HepG2 (cell line): Measurements from ENCODE around the gene GINS2. TPM values are rescaled to one million over a fixed set of nuclear protein-coding genes. Genes with fewer than 3 reads are reported as not detected.

ENCODE experiments used
- ATAC-seq: fragments of 200-7000 bp; cut with Tn5 transposase; 3 replicates; pipeline ENCODE4 v1.9.1; 2020; ENCODE audit warnings: mild to moderate bottlenecking, moderate library complexity
- BruUV-seq: library from RNA; stranded (reverse); fragments of 400-500 nt; replicated peaks from 2 replicates; lab custom pipeline; 2021; lab: Mats Ljungman, UMichigan
- CTCF ChIA-PET: fragments of 300-600 bp; formaldehyde crosslinking; extraction: SDS; loops from one replicate; lab custom pipeline; 2021; ENCODE audit warnings: low total read pairs, inconsistent platforms, low intra/inter-chr PET ratio; lab: Yijun Ruan, JAX
- POLR2A ChIA-PET: fragments of 350-600 bp; sonication (Branson Sonifier 250); formaldehyde crosslinking; loops from one replicate; lab custom pipeline; 2020; ENCODE audit warnings: antibody characterized with exemption, inconsistent platforms; lab: Yijun Ruan, JAX
- DNase-seq: peaks from one replicate; pipeline ENCODE4 v3.0.0-alpha.2; 2015; ENCODE audit warnings: low spot score
- FAIRE-seq: peaks from 3 replicates; lab custom pipeline; 2011; peaks lifted over from hg19 to GRCh38; lab: Jason Lieb, UNC
- H2AFZ ChIP-seq: one replicate; pipeline ENCODE4 v1.6.1; 2011; ENCODE audit warnings: low read length, inconsistent platforms
- H3K27ac ChIP-seq: fragments of 300-600 bp; 3 replicates; pipeline ENCODE4 v1.8.0; 2011; ENCODE audit warnings: mixed run types, mild to moderate bottlenecking, mixed read lengths, low read length, inconsistent platforms; ENCODE audit not compliant: insufficient read depth; ENCODE audit errors: extremely low read length
- H3K27me3 ChIP-seq, 2 experiments: fragments of 200-600 bp in 1 of 2; 2 replicates in 1 of 2; 3 replicates in 1 of 2; pipeline versions ENCODE4 v1.6.0 to v1.8.0; 2011; ENCODE audit warnings: low read length in 2 of 2, mild to moderate bottlenecking in 2 of 2, moderate library complexity in 2 of 2, inconsistent platforms in 1 of 2; ENCODE audit not compliant: insufficient read depth in 2 of 2, control insufficient read depth in 1 of 2
- H3K36me3 ChIP-seq, 2 experiments: fragments of 200-600 bp in 1 of 2; replicated peaks in 1 of 2; 2 replicates in 1 of 2; 3 replicates in 1 of 2; pipeline versions ENCODE4 v1.5.1 to v1.8.0; 2011; ENCODE audit warnings: low read length in 2 of 2, inconsistent platforms in 1 of 2; ENCODE audit not compliant: insufficient read depth in 2 of 2, control insufficient read depth in 1 of 2
- H3K4me1 ChIP-seq: 2 replicates; pipeline ENCODE4 v1.5.1; 2012; ENCODE audit warnings: low read length, inconsistent platforms; ENCODE audit not compliant: insufficient read depth
- H3K4me2 ChIP-seq: 2 replicates; pipeline ENCODE4 v1.6.0; 2011; ENCODE audit warnings: low read depth, low read length, inconsistent platforms
- H3K4me3 ChIP-seq, 3 experiments: fragments of 200-600 bp in 1 of 3; sonication (generic), shearing (Covaris generic) in 1 of 3; replicated peaks in 1 of 3; 2 replicates each; pipeline ENCODE4 v1.5.1; 2011 to 2016; ENCODE audit warnings: low read length in 3 of 3, inconsistent platforms in 2 of 3, low read depth in 2 of 3, mild to moderate bottlenecking in 2 of 3, control low read depth in 1 of 3, mixed read lengths in 1 of 3; ENCODE audit not compliant: insufficient read depth in 1 of 3
- H3K79me2 ChIP-seq: one replicate; pipeline ENCODE4 v1.6.1; 2011; ENCODE audit warnings: low read length, inconsistent platforms; ENCODE audit not compliant: insufficient read depth
- H3K9ac ChIP-seq: 2 replicates; pipeline ENCODE4 v1.6.0; 2011; ENCODE audit warnings: mild to moderate bottlenecking, low read depth, low read length, inconsistent platforms; ENCODE audit not compliant: insufficient read depth
- H3K9me3 ChIP-seq: 2 replicates; pipeline ENCODE4 v1.5.1; 2012; ENCODE audit warnings: mild to moderate bottlenecking, low read length
- H4K20me1 ChIP-seq: 2 replicates; pipeline ENCODE4 v1.6.0; 2011; ENCODE audit warnings: inconsistent platforms, mild to moderate bottlenecking, low read length, moderate library complexity; ENCODE audit not compliant: insufficient read depth
- AGO2 ChIP-seq: fragments of 200-400 bp; formaldehyde crosslinking; optimal IDR thresholded peaks from 2 replicates; pipeline ENCODE3; 2017; ENCODE audit warnings: mild to moderate bottlenecking, low read depth, low read length, moderate library complexity
- AKAP8 ChIP-seq: sonication (generic); formaldehyde crosslinking; IDR thresholded peaks from 2 replicates; pipeline ENCODE4 v1.5.1; 2020; ENCODE audit warnings: mild to moderate bottlenecking, missing genetic modification reagents
- HMGA1 ChIP-seq: sonication (generic); formaldehyde crosslinking; conservative IDR thresholded peaks from 2 replicates; pipeline ENCODE4 v1.4.0; 2020; ENCODE audit warnings: missing genetic modification reagents
- PRDM4 ChIP-seq: sonication (generic); formaldehyde crosslinking; IDR thresholded peaks from 2 replicates; pipeline ENCODE4 v1.9.0; 2021; ENCODE audit warnings: missing genetic modification reagents, borderline replicate concordance
- PRPF4 ChIP-seq: fragments of 200-400 bp; formaldehyde crosslinking; IDR thresholded peaks from 2 replicates; pipeline ENCODE4 v1.6.1; 2016; ENCODE audit warnings: low read length, low read depth; ENCODE audit not compliant: poor library complexity, severe bottlenecking
- ZNF317 ChIP-seq: sonication (generic); formaldehyde crosslinking; IDR thresholded peaks from 2 replicates; pipeline ENCODE4 v1.5.0; 2020; ENCODE audit warnings: mild to moderate bottlenecking, missing genetic modification reagents
- WGBS: methylation state at CpG from one replicate; pipeline ENCODE4 v1.1.6; 2017; ENCODE audit warnings: low lambda C conversion rate; 5-methylcytosine and 5-hydroxymethylcytosine counted together
- in situ Hi-C: cut with HindIII; loops from 2 replicates; pipeline ENCODE4 v1.10.0; 2017; ENCODE audit warnings: low pct_unique_long_range_greater_than_20kb; ENCODE audit not compliant: extremely low pct_ligation_motif_present
- intact Hi-C: fragments of 100-400 bp; cut with micrococcal nuclease; formaldehyde crosslinking; loops from one replicate; pipeline ENCODE4 v1.10.0; 2022; ENCODE audit not compliant: unreplicated experiment
- polyA plus RNA-seq, 8 experiments: library from polyadenylated mRNA; depleted of rRNA in 3 of 8; stranded (reverse) in 7 of 8; unstranded in 1 of 8; fragments of >200 nt; fragmentation: Illumina TruSeq in 4 of 8; extraction: Trizol in 4 of 8; gene quantifications; 2 replicates each; pipeline versions ENCODE4 v1.2.1 to v1.2.3, GENCODE V29; 2011 to 2016; ENCODE audit warnings: low read depth in 4 of 8, missing spikeins in 1 of 8, mixed read lengths in 1 of 8; ENCODE audit not compliant: insufficient read depth in 1 of 8
- total RNA-seq, 5 experiments: library from RNA; depleted of rRNA; stranded (reverse); fragments of >200 nt; fragmentation: Illumina TruSeq; extraction: Trizol; gene quantifications; 2 replicates each; pipeline ENCODE4 v1.2.3, GENCODE V29; 2016; ENCODE audit warnings: low read depth in 1 of 5

Gene GINS2
- total and polyA plus RNA-seq, 2 of the 13 experiments (the other 11 are each of a cell fraction or from before 2014, with no cell fraction given) = 10.6 to 48.3 TPM

- H3K27me3 ChIP-seq = no peaks in the 10 kb centered on the region
- no peak for FAIRE-seq
- WGBS = 97% methylated on average over 23 of the region's 27 CpGs
- no peak for ATAC-seq
- CTCF ChIA-PET = no interaction called here
- peaks cover 33 to 73% of the 10 kb centered on the region in 2 experiments for H3K36me3 ChIP-seq
- no peak overlapping the region for H3K9ac ChIP-seq
- peaks cover 58% of the 10 kb centered on the region for H3K79me2 ChIP-seq
- no peak overlapping the region for H3K27ac ChIP-seq
- H3K4me1 ChIP-seq = no peaks in the 10 kb centered on the region
- POLR2A ChIA-PET = no interaction called here
- peaks cover 94% of the 10 kb centered on the region; the same call in 1 of the 2 replicates for H4K20me1 ChIP-seq
- no peak overlapping the region for H3K4me2 ChIP-seq
- intact Hi-C loops (no loop called here), in situ Hi-C loops (no loop called here)
- BruUV-seq = no TSS peak
- no peak overlapping the region for H3K4me3 ChIP-seq
- H3K9me3 ChIP-seq = no peaks in the 10 kb centered on the region
- no peak for DNase-seq
- TF ChIP-seq AGO2 = peak; percentile 2
- no peak for TF ChIP-seq PRPF4
- no peak for TF ChIP-seq PRDM4 (CRISPR knock-in tag)
- TF ChIP-seq AKAP8 = 0 out of 2 replicates have a peak, but pooled peaks have one; percentile 2
- TF ChIP-seq HMGA1 (CRISPR knock-in tag) = no peak
- TF ChIP-seq ZNF317 (CRISPR knock-in tag) = no peak
- no peak overlapping the region for H2AFZ ChIP-seq
Measured at GRCh38 chr16:85636234-85636812, 52.4 kb downstream of the GINS2 start.
